GM12878 (cell line): Measurements from ENCODE around the gene AKR1B15. TPM values are rescaled to one million over a fixed set of nuclear protein-coding genes. Genes with fewer than 3 reads are reported as not detected.

Experiments used
- ATAC-seq: fragments of 200-7000 bp; cut with Tn5 transposase; 3 replicates; pipeline ENCODE4 v1.9.1; 2020; ENCODE audit warnings: mild to moderate bottlenecking, moderate library complexity
- BruUV-seq: library from RNA; stranded (reverse); fragments of 400-500 nt; replicated peaks from 2 replicates; lab custom pipeline; 2021; lab: Mats Ljungman, UMichigan
- CTCF ChIA-PET: fragments of 300-600 bp; sonication (Branson Sonifier 250); formaldehyde crosslinking; extraction: SDS; loops from one replicate; lab custom pipeline; 2021; ENCODE audit warnings: inconsistent platforms; lab: Yijun Ruan, JAX
- POLR2A ChIA-PET: fragments of 350-600 bp; formaldehyde crosslinking; extraction: SDS; loops from one replicate; lab custom pipeline; 2021; ENCODE audit warnings: inconsistent platforms; lab: Charles Lee
- RAD21 ChIA-PET: fragments of 300-600 bp; sonication (Branson Sonifier 250); formaldehyde crosslinking; loops from one replicate; lab custom pipeline; 2023; ENCODE audit warnings: antibody characterized with exemption; ENCODE audit not compliant: unreplicated experiment; lab: Charles Lee
- SMC1A ChIA-PET: fragments of 300-600 bp; sonication (Branson Sonifier 250); formaldehyde crosslinking; loops from one replicate; lab custom pipeline; 2023; ENCODE audit not compliant: unreplicated experiment, uncharacterized antibody; lab: Charles Lee
- DNase-seq: peaks from one replicate; pipeline ENCODE4 v3.0.0-alpha.2; 2011; ENCODE audit warnings: low read depth, low spot score
- FAIRE-seq: peaks from 3 replicates; lab custom pipeline; 2011; peaks lifted over from hg19 to GRCh38; lab: Jason Lieb, UNC
- H2AFZ ChIP-seq: 2 replicates; pipeline ENCODE4 v1.6.0; 2011; ENCODE audit warnings: low read depth, low read length, control low read depth; ENCODE audit not compliant: control insufficient read depth
- H3K27ac ChIP-seq: 2 replicates; pipeline ENCODE4 v1.5.1; 2011; ENCODE audit warnings: control low read depth; ENCODE audit not compliant: control insufficient read depth, insufficient read depth
- H3K27me3 ChIP-seq, 2 experiments: replicated peaks in 1 of 2; 2 replicates each; pipeline versions ENCODE4 v1.6.0 to v1.6.1; 2011; ENCODE audit warnings: low read length in 1 of 2; ENCODE audit not compliant: control insufficient read depth in 2 of 2, insufficient read depth in 2 of 2
- H3K36me3 ChIP-seq, 2 experiments: 2 replicates each; pipeline ENCODE4 v1.5.1; 2011; ENCODE audit warnings: low read length in 1 of 2; ENCODE audit not compliant: control insufficient read depth in 2 of 2, insufficient read depth in 2 of 2
- H3K4me1 ChIP-seq: 2 replicates; pipeline ENCODE4 v1.6.1; 2011; ENCODE audit warnings: mild to moderate bottlenecking, low read length, moderate library complexity, mixed read lengths; ENCODE audit not compliant: control insufficient read depth, insufficient read depth
- H3K4me2 ChIP-seq: 2 replicates; pipeline ENCODE4 v1.6.0; 2011; ENCODE audit warnings: control low read depth; ENCODE audit not compliant: control insufficient read depth, insufficient read depth
- H3K4me3 ChIP-seq: fragments of 200-600 bp; sonication (generic); 2 replicates; pipeline ENCODE4 v1.5.1; 2016
- H3K79me2 ChIP-seq: 2 replicates; pipeline ENCODE4 v1.6.0; 2011; ENCODE audit warnings: low read length; ENCODE audit not compliant: control insufficient read depth, insufficient read depth
- H3K9ac ChIP-seq: 2 replicates; pipeline ENCODE4 v1.8.0; 2011; ENCODE audit warnings: low read length, control low read depth, mixed read lengths; ENCODE audit not compliant: control insufficient read depth, insufficient read depth
- H3K9me3 ChIP-seq: replicated peaks from 3 replicates; pipeline ENCODE4 v1.5.1; 2011; ENCODE audit warnings: mild to moderate bottlenecking, low read length; ENCODE audit not compliant: control insufficient read depth, insufficient read depth
- H4K20me1 ChIP-seq: 2 replicates; pipeline ENCODE4 v1.6.0; 2011; ENCODE audit not compliant: control insufficient read depth, insufficient read depth
- BRCA1 ChIP-seq: IDR thresholded peaks from 2 replicates; pipeline ENCODE4 v1.6.1; 2011; ENCODE audit warnings: low read depth, low read length, improper control_type of control experiment
- CEBPB ChIP-seq, 2 experiments: fragments of 150-350 bp in 1 of 2; IDR thresholded peaks; 2 replicates each; pipeline ENCODE4 v1.6.1; 2012 to 2014; ENCODE audit warnings: low read depth in 2 of 2, low read length in 2 of 2, borderline replicate concordance in 1 of 2, inconsistent platforms in 1 of 2
- CHD1 ChIP-seq: IDR thresholded peaks from 2 replicates; pipeline ENCODE4 v1.6.1; 2012; ENCODE audit warnings: low read depth, low read length, improper control_type of control experiment
- FOS ChIP-seq: IDR thresholded peaks from 3 replicates; pipeline ENCODE4 v1.6.1; 2011; ENCODE audit warnings: borderline replicate concordance; ENCODE audit not compliant: insufficient read length; ENCODE audit errors: extremely low read depth
- IKZF1 ChIP-seq: fragments of 450-650 bp; conservative IDR thresholded peaks from 2 replicates; pipeline ENCODE4 v1.6.1; 2017; ENCODE audit warnings: antibody characterized with exemption, mild to moderate bottlenecking
- JUND ChIP-seq: IDR thresholded peaks from 2 replicates; pipeline ENCODE4 v1.6.1; 2012; ENCODE audit warnings: low read depth, mild to moderate bottlenecking, low read length, improper control_type of control experiment, moderate library complexity
- MTA3 ChIP-seq: IDR thresholded peaks from 2 replicates; pipeline ENCODE4 v1.6.1; 2012; ENCODE audit warnings: low read length, inconsistent platforms, borderline replicate concordance
- NR2C1 ChIP-seq: fragments of 450-650 bp; IDR thresholded peaks from 2 replicates; pipeline ENCODE4 v1.6.1; 2017; ENCODE audit warnings: antibody characterized with exemption, mild to moderate bottlenecking, moderate library complexity
- RAD51 ChIP-seq: fragments of 450-650 bp; IDR thresholded peaks from 2 replicates; pipeline ENCODE4 v1.6.1; 2016; ENCODE audit warnings: moderate library complexity, mild to moderate bottlenecking, inconsistent platforms
- RCOR1 ChIP-seq: conservative IDR thresholded peaks from 2 replicates; pipeline ENCODE4 v1.6.1; 2012; ENCODE audit warnings: low read depth, low read length, improper control_type of control experiment
- TCF7 ChIP-seq: IDR thresholded peaks from 2 replicates; pipeline ENCODE4 v1.6.1; 2014; ENCODE audit warnings: antibody characterized with exemption, borderline replicate concordance
- WGBS: methylation state at CpG from one replicate; pipeline ENCODE4 v1.1.6; 2016; ENCODE audit warnings: low lambda C conversion rate; ENCODE audit not compliant: insufficient replicate concordance, insufficient coverage; ENCODE audit errors: missing lambda C conversion rate; 5-methylcytosine and 5-hydroxymethylcytosine counted together
- in situ Hi-C: fragments of 300-500 bp; cut with MboI; formaldehyde crosslinking; loops from 9 replicates; pipeline ENCODE4 v1.14.3; 2018; ENCODE audit warnings: mixed read lengths
- intact Hi-C: fragments of 100-400 bp; cut with micrococcal nuclease; formaldehyde crosslinking; loops from one replicate; pipeline ENCODE4 v1.14.2; 2022; ENCODE audit not compliant: unreplicated experiment
- polyA plus RNA-seq, 11 experiments: library from polyadenylated mRNA; depleted of rRNA in 4 of 11; unstranded in 6 of 11; stranded (reverse) in 5 of 11; fragments of >200 nt; fragmentation: Nextera tagmentation in 4 of 11; fragmentation: Illumina TruSeq in 1 of 11; extraction: Ambion mirVana in 4 of 11; extraction: Trizol in 1 of 11; gene quantifications; 1 replicate in 1 of 11; 2 replicates in 10 of 11; pipeline versions ENCODE4 v1.2.1 to v1.2.3, GENCODE V29; 2011 to 2016; ENCODE audit warnings: inconsistent platforms in 2 of 11, missing spikeins in 2 of 11, low read depth in 1 of 11
- total RNA-seq, 4 experiments: library from RNA; depleted of rRNA in 3 of 4; stranded (reverse); fragments of >200 nt in 3 of 4; fragmentation: Illumina TruSeq in 1 of 4; extraction: Trizol in 1 of 4; gene quantifications; 2 replicates each; pipeline versions ENCODE4 v1.2.1 to v1.2.3, GENCODE V29; 2013 to 2021
- TF ChIP-seq, protein P1 (sequence below): IDR thresholded peaks from 2 replicates; pipeline ENCODE4 v1.6.1; 2012; ENCODE audit warnings: low read depth, low read length, improper control_type of control experiment

The AKR1B15 gene
- total and polyA plus RNA-seq, 10 of the 15 experiments (the other 5 are each of a cell fraction or from before 2014, with no cell fraction given) = 0.06 TPM; not detected in 9

DNA sequence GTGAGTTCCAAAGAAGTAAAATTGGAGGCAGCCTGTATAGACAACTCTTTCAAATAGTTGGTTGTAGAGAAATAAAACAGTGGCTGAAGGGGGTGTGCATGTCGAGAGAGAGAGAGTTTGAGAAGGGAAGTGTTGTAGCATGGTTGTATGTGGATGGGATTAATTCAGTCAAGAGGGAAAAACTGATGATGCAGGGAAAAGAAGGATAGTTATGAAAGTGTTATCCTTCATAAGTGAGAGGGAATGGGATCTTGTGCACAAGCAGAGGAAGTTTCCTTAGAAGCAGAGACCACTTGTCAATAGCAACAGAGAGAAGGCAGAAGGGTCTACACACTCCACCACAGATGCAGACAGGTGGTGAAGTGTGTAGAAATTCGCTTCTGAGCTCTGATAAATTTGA, 67.7 kb downstream of the AKR1B15 start:
- Histone ChIP-seq H3K36me3 (no peaks in the 10 kb centered on the region), H4K20me1 (no peaks in the 10 kb centered on the region), H3K9me3 (no peaks in the 10 kb centered on the region), H3K27me3 (peaks cover 0 to 3% of the 10 kb centered on the region in 2 experiments; a peak in 1 of 4 replicates), H3K27ac (no peak overlapping the region), H3K4me2 (no peak overlapping the region), H3K4me3 (no peak overlapping the region), H3K4me1 (no peaks in the 10 kb centered on the region), H3K9ac (no peak overlapping the region), H2AFZ (no peak overlapping the region), H3K79me2 (no peaks in the 10 kb centered on the region)
- DNase-seq (no peak), FAIRE-seq (no peak), ATAC-seq (no peak)
- SMC1A ChIA-PET = interaction anchor here (0.7 kb wide), 1 partner anchor 159 kb away, joined by 3 read pairs; no protein-coding TSS in a partner anchor
- intact Hi-C loops (no loop called here), in situ Hi-C loops (no loop called here)
- TF ChIP-seq IKZF1 = no peak
- no peak for TF ChIP-seq JUND
- TF ChIP-seq CHD1 = no peak
- no peak for TF ChIP-seq CEBPB (IDR thresholded peaks at IDR 0.05; ENCODE audit: borderline replicate concordance in 1 of 2, low read depth in 2 of 2, low read length in 2 of 2)
- no peak for TF ChIP-seq RAD51
- TF ChIP-seq, protein P1, sequence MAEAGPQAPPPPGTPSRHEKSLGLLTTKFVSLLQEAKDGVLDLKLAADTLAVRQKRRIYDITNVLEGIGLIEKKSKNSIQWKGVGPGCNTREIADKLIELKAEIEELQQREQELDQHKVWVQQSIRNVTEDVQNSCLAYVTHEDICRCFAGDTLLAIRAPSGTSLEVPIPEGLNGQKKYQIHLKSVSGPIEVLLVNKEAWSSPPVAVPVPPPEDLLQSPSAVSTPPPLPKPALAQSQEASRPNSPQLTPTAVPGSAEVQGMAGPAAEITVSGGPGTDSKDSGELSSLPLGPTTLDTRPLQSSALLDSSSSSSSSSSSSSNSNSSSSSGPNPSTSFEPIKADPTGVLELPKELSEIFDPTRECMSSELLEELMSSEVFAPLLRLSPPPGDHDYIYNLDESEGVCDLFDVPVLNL = no peak
- TF ChIP-seq TCF7 = no peak
- TF ChIP-seq MTA3 = no peak
- TF ChIP-seq NR2C1 = no peak
- TF ChIP-seq RCOR1 = no peak
- no peak for TF ChIP-seq FOS
- no peak for TF ChIP-seq BRCA1
- 0% methylated on average over 2 of the region's 2 CpGs for WGBS
- POLR2A ChIA-PET = no interaction called here
- BruUV-seq = no TSS peak
- RAD21 ChIA-PET = interaction anchor here (1.4 kb wide), 1 partner anchor 184 kb away, joined by 3 read pairs; no protein-coding TSS in a partner anchor
- CTCF ChIA-PET = no interaction called here
